Neural cell (in vitro differentiated cells): ENCODE measurements around the gene ZBED4.

Experiments
- EP300 ChIP-seq: fragments of 450-650 bp; conservative IDR thresholded peaks from 2 replicates; pipeline ENCODE4 v1.6.1; 2014; ENCODE audit warnings: antibody characterized with exemption, mild to moderate bottlenecking, moderate library complexity; ENCODE audit not compliant: poor library complexity, severe bottlenecking
- EZH2 ChIP-seq: fragments of 200-600, 300-800 bp; shearing (Covaris generic), sonication (generic); IDR thresholded peaks from 2 replicates; pipeline ENCODE4 v1.6.1; 2014; ENCODE audit warnings: antibody characterized with exemption, low read length, borderline replicate concordance, mild to moderate bottlenecking; ENCODE audit not compliant: insufficient read depth, poor library complexity, severe bottlenecking
- POLR2AphosphoS5 ChIP-seq: IDR thresholded peaks from 2 replicates; pipeline ENCODE4 v1.6.1; 2012
- RAD21 ChIP-seq: fragments of 450-650 bp; conservative IDR thresholded peaks from 2 replicates; pipeline ENCODE4 v1.6.1; 2014; ENCODE audit warnings: antibody characterized with exemption, mild to moderate bottlenecking, moderate library complexity
- TF ChIP-seq, protein P1 (sequence below): IDR thresholded peaks from 2 replicates; pipeline ENCODE4 v1.6.1; 2012; ENCODE audit warnings: borderline replicate concordance
- TF ChIP-seq, protein P2 (sequence below): fragments of 450-650 bp; IDR thresholded peaks from 2 replicates; pipeline ENCODE4 v1.5.1; 2014; ENCODE audit warnings: antibody characterized with exemption, mild to moderate bottlenecking, moderate library complexity; ENCODE audit not compliant: poor library complexity, severe bottlenecking

DNA sequence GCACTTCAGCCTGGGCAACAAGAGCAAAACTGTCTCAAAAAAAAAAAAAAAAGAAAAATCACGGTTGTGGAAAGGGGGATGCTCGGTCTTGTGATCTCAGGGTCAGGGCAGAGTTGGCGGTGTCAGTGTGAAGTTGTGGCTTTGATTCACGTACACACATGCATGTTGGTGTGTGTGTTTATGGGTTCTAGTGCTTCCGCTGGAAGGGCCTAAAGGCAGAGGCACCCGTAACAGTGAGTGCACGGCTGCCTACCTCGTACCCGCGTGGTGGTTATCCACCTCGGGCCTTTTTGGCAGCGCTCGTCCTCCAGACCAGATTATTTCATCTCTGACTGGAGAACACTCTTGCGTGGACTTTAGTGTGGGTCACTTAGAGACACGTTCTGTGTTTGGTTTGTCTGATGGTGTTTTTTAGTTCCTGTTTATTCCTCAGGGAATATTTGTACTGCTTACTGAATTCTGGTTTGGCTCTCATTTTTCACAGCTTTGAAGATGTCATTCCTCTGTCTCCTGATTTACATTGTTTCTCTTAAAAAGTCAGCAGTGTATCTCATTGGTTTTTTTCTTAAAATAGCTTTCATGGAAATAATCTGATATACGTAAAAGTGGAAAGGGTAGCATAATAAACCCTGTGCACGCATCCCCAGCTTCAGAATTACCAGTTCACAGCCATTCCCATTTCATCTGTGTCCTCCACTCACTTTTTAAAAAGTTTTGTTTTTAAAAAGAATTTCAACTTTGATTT is 15.6 kb downstream of the ZBED4 start:
- TF ChIP-seq, protein P1, sequence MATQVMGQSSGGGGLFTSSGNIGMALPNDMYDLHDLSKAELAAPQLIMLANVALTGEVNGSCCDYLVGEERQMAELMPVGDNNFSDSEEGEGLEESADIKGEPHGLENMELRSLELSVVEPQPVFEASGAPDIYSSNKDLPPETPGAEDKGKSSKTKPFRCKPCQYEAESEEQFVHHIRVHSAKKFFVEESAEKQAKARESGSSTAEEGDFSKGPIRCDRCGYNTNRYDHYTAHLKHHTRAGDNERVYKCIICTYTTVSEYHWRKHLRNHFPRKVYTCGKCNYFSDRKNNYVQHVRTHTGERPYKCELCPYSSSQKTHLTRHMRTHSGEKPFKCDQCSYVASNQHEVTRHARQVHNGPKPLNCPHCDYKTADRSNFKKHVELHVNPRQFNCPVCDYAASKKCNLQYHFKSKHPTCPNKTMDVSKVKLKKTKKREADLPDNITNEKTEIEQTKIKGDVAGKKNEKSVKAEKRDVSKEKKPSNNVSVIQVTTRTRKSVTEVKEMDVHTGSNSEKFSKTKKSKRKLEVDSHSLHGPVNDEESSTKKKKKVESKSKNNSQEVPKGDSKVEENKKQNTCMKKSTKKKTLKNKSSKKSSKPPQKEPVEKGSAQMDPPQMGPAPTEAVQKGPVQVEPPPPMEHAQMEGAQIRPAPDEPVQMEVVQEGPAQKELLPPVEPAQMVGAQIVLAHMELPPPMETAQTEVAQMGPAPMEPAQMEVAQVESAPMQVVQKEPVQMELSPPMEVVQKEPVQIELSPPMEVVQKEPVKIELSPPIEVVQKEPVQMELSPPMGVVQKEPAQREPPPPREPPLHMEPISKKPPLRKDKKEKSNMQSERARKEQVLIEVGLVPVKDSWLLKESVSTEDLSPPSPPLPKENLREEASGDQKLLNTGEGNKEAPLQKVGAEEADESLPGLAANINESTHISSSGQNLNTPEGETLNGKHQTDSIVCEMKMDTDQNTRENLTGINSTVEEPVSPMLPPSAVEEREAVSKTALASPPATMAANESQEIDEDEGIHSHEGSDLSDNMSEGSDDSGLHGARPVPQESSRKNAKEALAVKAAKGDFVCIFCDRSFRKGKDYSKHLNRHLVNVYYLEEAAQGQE: no peak
- TF ChIP-seq RAD21 (no peak), EP300 (no peak), EZH2 (no peak), POLR2AphosphoS5 (no peak)
- TF ChIP-seq, protein P2, sequence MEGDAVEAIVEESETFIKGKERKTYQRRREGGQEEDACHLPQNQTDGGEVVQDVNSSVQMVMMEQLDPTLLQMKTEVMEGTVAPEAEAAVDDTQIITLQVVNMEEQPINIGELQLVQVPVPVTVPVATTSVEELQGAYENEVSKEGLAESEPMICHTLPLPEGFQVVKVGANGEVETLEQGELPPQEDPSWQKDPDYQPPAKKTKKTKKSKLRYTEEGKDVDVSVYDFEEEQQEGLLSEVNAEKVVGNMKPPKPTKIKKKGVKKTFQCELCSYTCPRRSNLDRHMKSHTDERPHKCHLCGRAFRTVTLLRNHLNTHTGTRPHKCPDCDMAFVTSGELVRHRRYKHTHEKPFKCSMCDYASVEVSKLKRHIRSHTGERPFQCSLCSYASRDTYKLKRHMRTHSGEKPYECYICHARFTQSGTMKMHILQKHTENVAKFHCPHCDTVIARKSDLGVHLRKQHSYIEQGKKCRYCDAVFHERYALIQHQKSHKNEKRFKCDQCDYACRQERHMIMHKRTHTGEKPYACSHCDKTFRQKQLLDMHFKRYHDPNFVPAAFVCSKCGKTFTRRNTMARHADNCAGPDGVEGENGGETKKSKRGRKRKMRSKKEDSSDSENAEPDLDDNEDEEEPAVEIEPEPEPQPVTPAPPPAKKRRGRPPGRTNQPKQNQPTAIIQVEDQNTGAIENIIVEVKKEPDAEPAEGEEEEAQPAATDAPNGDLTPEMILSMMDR: no peak
